HG02759 (cell line): ENCODE data around the gene BBS1.
"Not testable (repeated sequence)": the region's sequence is repeated elsewhere in the genome, so short reads cannot be mapped to it uniquely, and the experiment has no call there.

Source experiments
- ATAC-seq: cut with Tn5 transposase; IDR thresholded peaks from one replicate; pipeline ENCODE4 v1.9.1; 2021; ENCODE audit warnings: mild to moderate bottlenecking, moderate library complexity; ENCODE audit not compliant: unreplicated experiment

BBS1 gene

GRCh38 chr11:66523611-66524010 is 13.2 kb downstream of the BBS1 start:
- ATAC-seq: no peak

- no peak for ATAC-seq
Observed at GRCh38 chr11:66524304-66525040, 14.0 kb downstream of the BBS1 start.

GRCh38 chr11:66529069-66529468 is 18.6 kb downstream of the BBS1 start:
- ATAC-seq: no peak

- no peak for ATAC-seq
Observed at GRCh38 chr11:66529655-66530054, 19.2 kb downstream of the BBS1 start.

- ATAC-seq: no peak
Observed at GRCh38 chr11:66530927-66531709, 20.7 kb downstream of the BBS1 start.

- ATAC-seq: no peak
Observed at GRCh38 chr11:66531841-66532240, 21.4 kb downstream of the BBS1 start.

GRCh38 chr11:66532784-66533183 is 22.3 kb downstream of the BBS1 start:
- ATAC-seq: no peak

- no peak for ATAC-seq
Observed at GRCh38 chr11:66539170-66539869, 28.9 kb downstream of the BBS1 start.

- no peak for ATAC-seq
Observed at GRCh38 chr11:66539870-66540213, 29.4 kb downstream of the BBS1 start.

- ATAC-seq: not testable (repeated sequence)
Observed at GRCh38 chr11:66540598-66540997, 30.2 kb downstream of the BBS1 start.

GRCh38 chr11:66541892-66542291 is 31.5 kb downstream of the BBS1 start:
- no peak for ATAC-seq

- ATAC-seq: no peak
Observed at GRCh38 chr11:66542362-66542761, 31.9 kb downstream of the BBS1 start.

GRCh38 chr11:66543263-66544107 is 33.0 kb downstream of the BBS1 start:
- peak; percentile 32 for ATAC-seq

- ATAC-seq: not testable (repeated sequence)
Observed at GRCh38 chr11:66544952-66545351, 34.5 kb downstream of the BBS1 start.

- peak; percentile 85 for ATAC-seq
Observed at GRCh38 chr11:66545701-66546367, 35.4 kb downstream of the BBS1 start, which contains the start of gene ZDHHC24. Gene ZDHHC24, minus strand, starts transcription at chr11:66546048. Its CDS starts 45 bp downstream, at chr11:66546003.

- ATAC-seq: no peak
Observed at GRCh38 chr11:66546368-66546965, 36.0 kb downstream of the BBS1 start, which contains the start of gene ACTN3. Gene ACTN3, plus strand, starts transcription at chr11:66546903. Its CDS starts 35 bp downstream, at chr11:66546938.

GRCh38 chr11:66546966-66547661 is 36.7 kb downstream of the BBS1 start:
- ATAC-seq: no peak

- no peak for ATAC-seq
Observed at GRCh38 chr11:66547662-66548009, 37.2 kb downstream of the BBS1 start.

GRCh38 chr11:66548041-66548440 is 37.6 kb downstream of the BBS1 start:
- no peak for ATAC-seq
